ENCODE measurements around the gene TUT4. TPM values are rescaled to one million over a fixed set of nuclear protein-coding genes. Genes with fewer than 3 reads are reported as not detected.

Gene TUT4, protein sequence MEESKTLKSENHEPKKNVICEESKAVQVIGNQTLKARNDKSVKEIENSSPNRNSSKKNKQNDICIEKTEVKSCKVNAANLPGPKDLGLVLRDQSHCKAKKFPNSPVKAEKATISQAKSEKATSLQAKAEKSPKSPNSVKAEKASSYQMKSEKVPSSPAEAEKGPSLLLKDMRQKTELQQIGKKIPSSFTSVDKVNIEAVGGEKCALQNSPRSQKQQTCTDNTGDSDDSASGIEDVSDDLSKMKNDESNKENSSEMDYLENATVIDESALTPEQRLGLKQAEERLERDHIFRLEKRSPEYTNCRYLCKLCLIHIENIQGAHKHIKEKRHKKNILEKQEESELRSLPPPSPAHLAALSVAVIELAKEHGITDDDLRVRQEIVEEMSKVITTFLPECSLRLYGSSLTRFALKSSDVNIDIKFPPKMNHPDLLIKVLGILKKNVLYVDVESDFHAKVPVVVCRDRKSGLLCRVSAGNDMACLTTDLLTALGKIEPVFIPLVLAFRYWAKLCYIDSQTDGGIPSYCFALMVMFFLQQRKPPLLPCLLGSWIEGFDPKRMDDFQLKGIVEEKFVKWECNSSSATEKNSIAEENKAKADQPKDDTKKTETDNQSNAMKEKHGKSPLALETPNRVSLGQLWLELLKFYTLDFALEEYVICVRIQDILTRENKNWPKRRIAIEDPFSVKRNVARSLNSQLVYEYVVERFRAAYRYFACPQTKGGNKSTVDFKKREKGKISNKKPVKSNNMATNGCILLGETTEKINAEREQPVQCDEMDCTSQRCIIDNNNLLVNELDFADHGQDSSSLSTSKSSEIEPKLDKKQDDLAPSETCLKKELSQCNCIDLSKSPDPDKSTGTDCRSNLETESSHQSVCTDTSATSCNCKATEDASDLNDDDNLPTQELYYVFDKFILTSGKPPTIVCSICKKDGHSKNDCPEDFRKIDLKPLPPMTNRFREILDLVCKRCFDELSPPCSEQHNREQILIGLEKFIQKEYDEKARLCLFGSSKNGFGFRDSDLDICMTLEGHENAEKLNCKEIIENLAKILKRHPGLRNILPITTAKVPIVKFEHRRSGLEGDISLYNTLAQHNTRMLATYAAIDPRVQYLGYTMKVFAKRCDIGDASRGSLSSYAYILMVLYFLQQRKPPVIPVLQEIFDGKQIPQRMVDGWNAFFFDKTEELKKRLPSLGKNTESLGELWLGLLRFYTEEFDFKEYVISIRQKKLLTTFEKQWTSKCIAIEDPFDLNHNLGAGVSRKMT (N-terminal part only)
- 15.8 to 26.3 TPM (median 16.9 TPM) in 5 replicates for total RNA-seq (2022; extraction: Qiagen RNA extraction; ENCODE audit: low read depth)

DNA sequence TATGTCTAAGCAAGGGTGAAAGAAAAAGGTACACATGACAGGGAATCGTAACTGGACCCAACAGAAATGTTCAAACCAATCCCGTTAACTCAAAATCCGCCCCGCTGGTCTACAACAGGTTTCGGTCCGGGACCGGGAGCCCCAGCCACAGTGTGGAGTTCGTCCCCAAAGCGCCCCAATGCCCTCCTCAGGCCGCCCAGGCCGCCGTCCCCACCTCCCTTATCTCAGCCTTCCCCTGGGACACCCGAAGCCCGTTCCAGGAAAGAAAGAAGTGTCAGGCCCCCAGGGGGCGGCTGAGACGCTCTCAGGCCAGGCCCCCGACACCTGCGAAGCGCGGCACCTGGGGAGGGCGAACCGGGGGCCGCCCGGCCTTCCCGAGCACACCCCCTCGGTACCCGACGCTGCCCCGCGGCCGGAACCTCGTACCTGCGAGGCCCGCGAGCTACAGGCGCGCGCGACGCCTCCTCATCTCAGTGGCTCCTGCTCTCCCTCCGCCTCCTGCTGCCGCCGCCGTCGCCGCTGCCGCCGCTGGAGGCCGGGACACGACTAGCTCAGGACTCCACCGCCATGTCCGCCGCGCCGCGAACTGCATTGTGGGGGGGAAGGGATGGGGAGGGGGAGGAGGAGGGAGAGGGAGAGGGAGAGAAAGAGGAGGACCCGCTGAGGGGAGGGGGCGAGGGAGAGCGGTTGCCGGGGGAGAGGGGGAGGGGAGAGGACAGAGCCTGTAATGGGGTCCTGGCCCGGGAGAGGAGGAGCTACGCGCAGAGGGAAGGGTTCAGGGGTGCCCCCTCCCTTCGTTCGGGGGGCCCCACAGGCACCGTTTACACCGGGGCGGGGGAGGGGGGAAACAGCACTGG, at the start of gene TUT4:
TSS of gene TUT4 (minus strand) at position 588 of the 857 bp plus-strand sequence. CDS start 26,812 bp downstream, outside the sequence.

DNA sequence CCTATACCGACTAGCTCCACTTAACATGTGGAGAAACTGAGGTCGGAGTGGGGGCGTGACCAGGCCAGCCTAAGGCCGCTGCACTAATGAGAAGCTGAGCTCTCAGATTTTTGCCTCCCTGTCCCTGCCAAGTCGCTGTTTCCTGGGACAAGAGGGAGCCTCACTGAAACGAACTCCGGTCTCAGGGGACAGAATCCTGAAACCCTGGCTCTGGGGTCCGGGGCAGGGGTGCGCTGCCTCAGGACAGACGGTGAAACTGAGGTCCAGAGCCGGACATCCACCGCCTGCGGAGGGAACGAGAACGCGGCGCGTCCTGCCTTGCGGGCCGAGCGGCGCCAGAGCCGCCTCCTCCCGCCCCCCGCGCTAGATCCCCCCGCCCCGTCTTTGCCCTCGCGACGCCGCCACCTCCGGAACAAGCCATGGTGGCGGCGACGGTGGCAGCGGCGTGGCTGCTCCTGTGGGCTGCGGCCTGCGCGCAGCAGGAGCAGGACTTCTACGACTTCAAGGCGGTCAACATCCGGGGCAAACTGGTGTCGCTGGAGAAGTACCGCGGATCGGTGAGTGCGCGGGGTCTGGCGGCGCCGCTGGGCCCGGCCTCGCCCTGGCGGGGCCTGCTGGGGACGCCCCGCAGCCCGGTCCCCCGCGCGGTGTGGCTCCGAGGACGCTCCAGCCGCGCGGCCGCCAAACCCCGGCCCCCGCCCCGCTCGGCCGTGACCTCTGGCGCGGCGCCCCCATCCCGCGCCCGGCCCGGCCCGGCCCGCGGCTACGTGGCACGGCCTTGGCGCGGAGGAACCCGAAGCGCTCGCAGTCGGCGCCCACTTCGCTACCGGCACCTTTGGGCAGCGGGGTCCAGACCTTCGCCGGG, 49.3 kb upstream of the TUT4 start, which contains the start of gene GPX7:
TSS of gene GPX7 (plus strand) at position 381 of the 865 bp plus-strand sequence. CDS start at position 420, 39 bp downstream.

DNA sequence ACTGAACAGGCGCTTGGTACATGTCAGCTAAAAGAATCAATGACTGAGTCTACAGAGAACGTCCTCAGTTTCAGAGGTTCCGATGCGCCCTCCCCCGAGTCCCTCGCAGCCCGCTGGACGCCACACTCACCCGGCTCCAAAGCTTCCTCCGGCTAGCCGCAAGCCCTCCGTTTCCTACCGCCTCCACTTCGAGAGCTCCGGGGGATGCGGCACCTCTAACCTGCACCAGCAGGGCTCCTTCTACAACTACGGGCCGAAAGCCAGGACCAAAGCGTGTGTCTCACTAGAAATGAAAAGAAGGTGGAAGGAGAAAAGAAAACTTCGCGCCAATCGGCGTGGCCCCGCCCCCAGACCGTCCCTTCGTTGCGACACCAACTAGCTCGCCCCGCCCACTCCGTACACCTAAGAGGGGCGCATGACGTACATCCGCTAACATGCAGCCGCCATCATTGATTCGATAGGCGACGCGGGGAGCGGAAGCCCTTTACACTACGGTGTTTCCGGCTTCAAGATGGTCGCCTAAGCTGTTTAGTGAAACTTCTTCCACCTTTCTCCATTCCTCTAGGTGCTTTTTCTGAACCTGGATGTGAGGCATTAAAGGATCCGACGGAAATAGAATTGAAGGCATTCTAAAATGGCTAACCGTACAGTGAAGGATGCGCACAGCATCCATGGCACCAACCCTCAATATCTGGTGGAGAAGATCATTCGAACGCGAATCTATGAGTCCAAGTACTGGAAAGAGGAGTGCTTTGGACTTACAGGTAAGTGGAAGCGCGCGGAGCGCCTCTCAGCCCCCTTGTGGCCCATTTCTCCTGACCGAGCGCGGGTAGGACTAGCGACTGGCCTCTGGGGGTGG, 148.5 kb downstream of the TUT4 start, which contains the start of the genes ORC1 and PRPF38A:
TSS of gene ORC1 (minus strand) at position 308 of the 859 bp plus-strand sequence. CDS start 2,200 bp downstream, outside the sequence.
TSS of gene PRPF38A (plus strand) at position 487 of the 859 bp plus-strand sequence. CDS start at position 635, 148 bp downstream.

Other genes with a start within 250 kb of the TUT4 start
- 16.6 to 19.1 TPM (median 16.9 TPM) in 5 replicates for gene CC2D1B, start 186.9 kb downstream of the TUT4 start, total RNA-seq (2022; extraction: Qiagen RNA extraction; ENCODE audit: low read depth)
- 18.0 to 21.4 TPM (median 19.0 TPM) in 5 replicates for gene ORC1, start 148.7 kb downstream of the TUT4 start, total RNA-seq (2022; extraction: Qiagen RNA extraction; ENCODE audit: low read depth)
- gene PRPF38A, start 148.5 kb downstream of the TUT4 start, total RNA-seq (2022; extraction: Qiagen RNA extraction; ENCODE audit: low read depth) = 14.0 to 21.0 TPM (median 19.7 TPM) in 5 replicates
- gene GPX7, start 49.3 kb upstream of the TUT4 start, total RNA-seq (2022; extraction: Qiagen RNA extraction; ENCODE audit: low read depth) = not detected in 5 replicates
- 0.19 TPM in 1 of 5 replicates, not detected in the others for gene SHISAL2A, start 80.1 kb upstream of the TUT4 start, total RNA-seq (2022; extraction: Qiagen RNA extraction; ENCODE audit: low read depth)
- gene COA7, start 145.3 kb upstream of the TUT4 start, total RNA-seq (2022; extraction: Qiagen RNA extraction; ENCODE audit: low read depth) = 19.6 to 24.4 TPM (median 22.0 TPM) in 5 replicates
- gene ZYG11B, start 173.4 kb upstream of the TUT4 start, total RNA-seq (2022; extraction: Qiagen RNA extraction; ENCODE audit: low read depth) = 3.4 to 5.3 TPM (median 4.4 TPM) in 5 replicates